ENCODE data around the gene CTNNBL1.

Gene CTNNBL1

GRCh38 chr20:37775200-37775599 lies 81.4 kb downstream of the CTNNBL1 start:
- Histone ChIP-seq H3K27ac (ENCODE audit: low read length, poor library complexity, severe bottlenecking) (no peak overlapping the region), H3K9ac (ENCODE audit: low read length) (no peak overlapping the region), H3K23ac (ENCODE audit: low read length in 2 of 2) (no peak overlapping the region), H3K4me2 (ENCODE audit: low read length, poor library complexity, severe bottlenecking) (no peak overlapping the region), H2BK120ac (ENCODE audit: low read depth, low read length) (no peak overlapping the region), H3K79me1 (replicated peaks; ENCODE audit: low read length, poor library complexity, severe bottlenecking) (peaks cover 4% of the 10 kb centered on the region), H2BK12ac (ENCODE audit: low read length in 2 of 2) (no peak overlapping the region), H3K4me1 (ENCODE audit: control insufficient read depth, insufficient read depth, low read depth, low read length) (no peaks in the 10 kb centered on the region), H3K36me3 (ENCODE audit: control insufficient read depth in 1 of 2, insufficient read depth in 2 of 2, low read depth in 1 of 2, low read length in 2 of 2) (peaks cover 0 to 39% of the 10 kb centered on the region in 2 experiments), H3K18ac (ENCODE audit: low read depth in 1 of 2, low read length in 2 of 2) (no peak overlapping the region), H2BK15ac (ENCODE audit: low read depth, poor library complexity, severe bottlenecking) (no peak overlapping the region), H3K4me3 (ENCODE audit: insufficient read depth in 1 of 2, low read depth in 1 of 2, low read length in 2 of 2) (no peak overlapping the region), H2AK5ac (ENCODE audit: low read length, severe bottlenecking) (no peak overlapping the region), H4K91ac (ENCODE audit: low read length) (no peak overlapping the region), H3K14ac (ENCODE audit: low read length in 2 of 2) (no peak overlapping the region), H2AFZ (ENCODE audit: low read depth, low read length) (no peak overlapping the region), H4K8ac (ENCODE audit: low read length) (no peak overlapping the region), H3K27me3 (ENCODE audit: control insufficient read depth in 1 of 2, insufficient read depth in 1 of 2, low read length in 2 of 2) (no peaks in the 10 kb centered on the region), H2BK5ac (ENCODE audit: low read depth, low read length, poor library complexity, severe bottlenecking) (no peak overlapping the region), H3K9me3 (ENCODE audit: control insufficient read depth, low read length) (no peaks in the 10 kb centered on the region), H3K4ac (ENCODE audit: low read depth in 1 of 2, low read length in 2 of 2) (no peak overlapping the region)
- 98% methylated on average over 4 of the region's 5 CpGs for WGBS
- no peak for DNase-seq

- Histone ChIP-seq H3K27ac (ENCODE audit: low read length, poor library complexity, severe bottlenecking) (no peak overlapping the region), H2BK5ac (ENCODE audit: low read depth, low read length, poor library complexity, severe bottlenecking) (no peak overlapping the region), H3K36me3 (ENCODE audit: control insufficient read depth in 1 of 2, insufficient read depth in 2 of 2, low read depth in 1 of 2, low read length in 2 of 2) (peaks cover 0 to 33% of the 10 kb centered on the region in 2 experiments), H3K9ac (ENCODE audit: low read length) (no peak overlapping the region), H3K4me1 (ENCODE audit: control insufficient read depth, insufficient read depth, low read depth, low read length) (no peaks in the 10 kb centered on the region), H2AFZ (ENCODE audit: low read depth, low read length) (no peak overlapping the region), H2BK120ac (ENCODE audit: low read depth, low read length) (no peak overlapping the region), H2BK15ac (ENCODE audit: low read depth, poor library complexity, severe bottlenecking) (no peak overlapping the region), H3K14ac (ENCODE audit: low read length in 2 of 2) (no peak overlapping the region), H3K18ac (ENCODE audit: low read depth in 1 of 2, low read length in 2 of 2) (no peak overlapping the region), H4K8ac (ENCODE audit: low read length) (no peak overlapping the region), H2BK12ac (ENCODE audit: low read length in 2 of 2) (no peak overlapping the region), H3K27me3 (ENCODE audit: control insufficient read depth in 1 of 2, insufficient read depth in 1 of 2, low read length in 2 of 2) (no peaks in the 10 kb centered on the region), H3K9me3 (ENCODE audit: control insufficient read depth, low read length) (no peaks in the 10 kb centered on the region), H3K4me3 (ENCODE audit: insufficient read depth in 1 of 2, low read depth in 1 of 2, low read length in 2 of 2) (no peak overlapping the region), H4K91ac (ENCODE audit: low read length) (no peak overlapping the region), H3K23ac (ENCODE audit: low read length in 2 of 2) (no peak overlapping the region), H3K79me1 (replicated peaks; ENCODE audit: low read length, poor library complexity, severe bottlenecking) (peaks cover 4% of the 10 kb centered on the region), H2AK5ac (ENCODE audit: low read length, severe bottlenecking) (no peak overlapping the region), H3K4ac (ENCODE audit: low read depth in 1 of 2, low read length in 2 of 2) (no peak overlapping the region), H3K4me2 (ENCODE audit: low read length, poor library complexity, severe bottlenecking) (no peak overlapping the region)
- 99% methylated on average over 4 of the region's 5 CpGs for WGBS
- no peak for DNase-seq
Measured at GRCh38 chr20:37776049-37776448, 82.2 kb downstream of the CTNNBL1 start.

- H2BK12ac ChIP-seq (ENCODE audit: low read length in 2 of 2) = no peak overlapping the region
- H2BK5ac ChIP-seq (ENCODE audit: low read depth, low read length, poor library complexity, severe bottlenecking) = no peak overlapping the region
- H3K27me3 ChIP-seq (ENCODE audit: control insufficient read depth in 1 of 2, insufficient read depth in 1 of 2, low read length in 2 of 2) = no peaks in the 10 kb centered on the region
- H4K91ac ChIP-seq (ENCODE audit: low read length) = no peak overlapping the region
- H3K14ac ChIP-seq (ENCODE audit: low read length in 2 of 2) = no peak overlapping the region
- no peak overlapping the region for H3K27ac ChIP-seq (ENCODE audit: low read length, poor library complexity, severe bottlenecking)
- no peak overlapping the region for H3K4me2 ChIP-seq (ENCODE audit: low read length, poor library complexity, severe bottlenecking)
- no peak overlapping the region for H3K9ac ChIP-seq (ENCODE audit: low read length)
- H3K4me1 ChIP-seq (ENCODE audit: control insufficient read depth, insufficient read depth, low read depth, low read length) = no peaks in the 10 kb centered on the region
- no peak for DNase-seq
- no peaks in the 10 kb centered on the region for H3K9me3 ChIP-seq (ENCODE audit: control insufficient read depth, low read length)
- no peak overlapping the region for H2BK120ac ChIP-seq (ENCODE audit: low read depth, low read length)
- H2AFZ ChIP-seq (ENCODE audit: low read depth, low read length) = no peak overlapping the region
- peaks cover 4% of the 10 kb centered on the region for H3K79me1 ChIP-seq (replicated peaks; ENCODE audit: low read length, poor library complexity, severe bottlenecking)
- no peak overlapping the region for H3K4me3 ChIP-seq (ENCODE audit: insufficient read depth in 1 of 2, low read depth in 1 of 2, low read length in 2 of 2)
- no peak overlapping the region for H3K18ac ChIP-seq (ENCODE audit: low read depth in 1 of 2, low read length in 2 of 2)
- 100% methylated on average over 2 of the region's 3 CpGs for WGBS
- H2BK15ac ChIP-seq (ENCODE audit: low read depth, poor library complexity, severe bottlenecking) = no peak overlapping the region
- H3K36me3 ChIP-seq (ENCODE audit: control insufficient read depth in 1 of 2, insufficient read depth in 2 of 2, low read depth in 1 of 2, low read length in 2 of 2) = peaks cover 0 to 28% of the 10 kb centered on the region in 2 experiments
- H3K4ac ChIP-seq (ENCODE audit: low read depth in 1 of 2, low read length in 2 of 2) = no peak overlapping the region
- H4K8ac ChIP-seq (ENCODE audit: low read length) = no peak overlapping the region
- no peak overlapping the region for H3K23ac ChIP-seq (ENCODE audit: low read length in 2 of 2)
- H2AK5ac ChIP-seq (ENCODE audit: low read length, severe bottlenecking) = no peak overlapping the region
Measured at GRCh38 chr20:37776526-37776925, 82.7 kb downstream of the CTNNBL1 start.

- no peaks in the 10 kb centered on the region for H3K9me3 ChIP-seq (ENCODE audit: control insufficient read depth, low read length)
- H3K23ac ChIP-seq (ENCODE audit: low read length in 2 of 2) = no peak overlapping the region
- no peak overlapping the region for H2BK15ac ChIP-seq (ENCODE audit: low read depth, poor library complexity, severe bottlenecking)
- H3K27ac ChIP-seq (ENCODE audit: low read length, poor library complexity, severe bottlenecking) = no peak overlapping the region
- no peaks in the 10 kb centered on the region for H3K4me1 ChIP-seq (ENCODE audit: control insufficient read depth, insufficient read depth, low read depth, low read length)
- no peak overlapping the region for H2AFZ ChIP-seq (ENCODE audit: low read depth, low read length)
- H2AK5ac ChIP-seq (ENCODE audit: low read length, severe bottlenecking) = no peak overlapping the region
- H3K79me1 ChIP-seq (replicated peaks; ENCODE audit: low read length, poor library complexity, severe bottlenecking) = peaks cover 4% of the 10 kb centered on the region
- no peak overlapping the region for H3K4me2 ChIP-seq (ENCODE audit: low read length, poor library complexity, severe bottlenecking)
- peaks cover 0 to 33% of the 10 kb centered on the region in 2 experiments for H3K36me3 ChIP-seq (ENCODE audit: control insufficient read depth in 1 of 2, insufficient read depth in 2 of 2, low read depth in 1 of 2, low read length in 2 of 2)
- H2BK5ac ChIP-seq (ENCODE audit: low read depth, low read length, poor library complexity, severe bottlenecking) = no peak overlapping the region
- DNase-seq = no peak
- no peak overlapping the region for H2BK12ac ChIP-seq (ENCODE audit: low read length in 2 of 2)
- no peak overlapping the region for H3K18ac ChIP-seq (ENCODE audit: low read depth in 1 of 2, low read length in 2 of 2)
- H4K91ac ChIP-seq (ENCODE audit: low read length) = no peak overlapping the region
- H4K8ac ChIP-seq (ENCODE audit: low read length) = no peak overlapping the region
- H3K4me3 ChIP-seq (ENCODE audit: insufficient read depth in 1 of 2, low read depth in 1 of 2, low read length in 2 of 2) = no peak overlapping the region
- H3K27me3 ChIP-seq (ENCODE audit: control insufficient read depth in 1 of 2, insufficient read depth in 1 of 2, low read length in 2 of 2) = no peaks in the 10 kb centered on the region
- no peak overlapping the region for H2BK120ac ChIP-seq (ENCODE audit: low read depth, low read length)
- H3K4ac ChIP-seq (ENCODE audit: low read depth in 1 of 2, low read length in 2 of 2) = no peak overlapping the region
- no peak overlapping the region for H3K9ac ChIP-seq (ENCODE audit: low read length)
- 98% methylated on average over 6 of the region's 8 CpGs for WGBS
- H3K14ac ChIP-seq (ENCODE audit: low read length in 2 of 2) = no peak overlapping the region
Measured at GRCh38 chr20:37777012-37777950, 83.5 kb downstream of the CTNNBL1 start.

All from mesenchymal stem cell (in vitro differentiated cells and primary cell).